GM12878 (cell line): ENCODE measurements around the gene SLC35B4. TPM values are rescaled to one million over a fixed set of nuclear protein-coding genes. Genes with fewer than 3 reads are reported as not detected.

Experiments
- ATAC-seq: fragments of 200-7000 bp; cut with Tn5 transposase; 3 replicates; pipeline ENCODE4 v1.9.1; 2020; ENCODE audit warnings: mild to moderate bottlenecking, moderate library complexity
- BruUV-seq: library from RNA; stranded (reverse); fragments of 400-500 nt; replicated peaks from 2 replicates; lab custom pipeline; 2021; lab: Mats Ljungman, UMichigan
- CTCF ChIA-PET: fragments of 300-600 bp; sonication (Branson Sonifier 250); formaldehyde crosslinking; extraction: SDS; loops from one replicate; lab custom pipeline; 2021; ENCODE audit warnings: inconsistent platforms; lab: Yijun Ruan, JAX
- POLR2A ChIA-PET: fragments of 350-600 bp; formaldehyde crosslinking; extraction: SDS; loops from one replicate; lab custom pipeline; 2021; ENCODE audit warnings: inconsistent platforms; lab: Charles Lee
- RAD21 ChIA-PET: fragments of 300-600 bp; sonication (Branson Sonifier 250); formaldehyde crosslinking; loops from one replicate; lab custom pipeline; 2023; ENCODE audit warnings: antibody characterized with exemption; ENCODE audit not compliant: unreplicated experiment; lab: Charles Lee
- SMC1A ChIA-PET: fragments of 300-600 bp; sonication (Branson Sonifier 250); formaldehyde crosslinking; loops from one replicate; lab custom pipeline; 2023; ENCODE audit not compliant: unreplicated experiment, uncharacterized antibody; lab: Charles Lee
- DNase-seq: peaks from one replicate; pipeline ENCODE4 v3.0.0-alpha.2; 2011; ENCODE audit warnings: low read depth, low spot score
- FAIRE-seq: peaks from 3 replicates; lab custom pipeline; 2011; peaks lifted over from hg19 to GRCh38; lab: Jason Lieb, UNC
- H2AFZ ChIP-seq: 2 replicates; pipeline ENCODE4 v1.6.0; 2011; ENCODE audit warnings: low read depth, low read length, control low read depth; ENCODE audit not compliant: control insufficient read depth
- H3K27ac ChIP-seq: 2 replicates; pipeline ENCODE4 v1.5.1; 2011; ENCODE audit warnings: control low read depth; ENCODE audit not compliant: control insufficient read depth, insufficient read depth
- H3K27me3 ChIP-seq, 2 experiments: replicated peaks in 1 of 2; 2 replicates each; pipeline versions ENCODE4 v1.6.0 to v1.6.1; 2011; ENCODE audit warnings: low read length in 1 of 2; ENCODE audit not compliant: control insufficient read depth in 2 of 2, insufficient read depth in 2 of 2
- H3K36me3 ChIP-seq, 2 experiments: 2 replicates each; pipeline ENCODE4 v1.5.1; 2011; ENCODE audit warnings: low read length in 1 of 2; ENCODE audit not compliant: control insufficient read depth in 2 of 2, insufficient read depth in 2 of 2
- H3K4me1 ChIP-seq: 2 replicates; pipeline ENCODE4 v1.6.1; 2011; ENCODE audit warnings: mild to moderate bottlenecking, low read length, moderate library complexity, mixed read lengths; ENCODE audit not compliant: control insufficient read depth, insufficient read depth
- H3K4me2 ChIP-seq: 2 replicates; pipeline ENCODE4 v1.6.0; 2011; ENCODE audit warnings: control low read depth; ENCODE audit not compliant: control insufficient read depth, insufficient read depth
- H3K4me3 ChIP-seq: fragments of 200-600 bp; sonication (generic); 2 replicates; pipeline ENCODE4 v1.5.1; 2016
- H3K79me2 ChIP-seq: 2 replicates; pipeline ENCODE4 v1.6.0; 2011; ENCODE audit warnings: low read length; ENCODE audit not compliant: control insufficient read depth, insufficient read depth
- H3K9ac ChIP-seq: 2 replicates; pipeline ENCODE4 v1.8.0; 2011; ENCODE audit warnings: low read length, control low read depth, mixed read lengths; ENCODE audit not compliant: control insufficient read depth, insufficient read depth
- H3K9me3 ChIP-seq: replicated peaks from 3 replicates; pipeline ENCODE4 v1.5.1; 2011; ENCODE audit warnings: mild to moderate bottlenecking, low read length; ENCODE audit not compliant: control insufficient read depth, insufficient read depth
- H4K20me1 ChIP-seq: 2 replicates; pipeline ENCODE4 v1.6.0; 2011; ENCODE audit not compliant: control insufficient read depth, insufficient read depth
- BRCA1 ChIP-seq: IDR thresholded peaks from 2 replicates; pipeline ENCODE4 v1.6.1; 2011; ENCODE audit warnings: low read depth, low read length, improper control_type of control experiment
- E4F1 ChIP-seq: fragments of 450-650 bp; IDR thresholded peaks from 2 replicates; pipeline ENCODE4 v1.6.1; 2018; ENCODE audit warnings: borderline replicate concordance, mild to moderate bottlenecking; ENCODE audit not compliant: partially characterized antibody
- FOXM1 ChIP-seq: IDR thresholded peaks from 2 replicates; pipeline ENCODE4 v1.6.1; 2012; ENCODE audit warnings: low read depth, mild to moderate bottlenecking, inconsistent platforms, low read length, moderate library complexity
- HDAC6 ChIP-seq: fragments of 200-600 bp; sonication (generic); IDR thresholded peaks from one replicate; pipeline ENCODE4 v1.8.0; 2017; ENCODE audit warnings: antibody characterized with exemption; ENCODE audit not compliant: unreplicated experiment
- IKZF2 ChIP-seq, 2 experiments: fragments of 450-650 bp; IDR thresholded peaks; 2 replicates each; pipeline ENCODE4 v1.6.1; 2017; ENCODE audit warnings: mild to moderate bottlenecking in 2 of 2, moderate library complexity in 2 of 2
- MXI1 ChIP-seq: fragments of 150-350 bp; IDR thresholded peaks from 2 replicates; pipeline ENCODE4 v1.6.1; 2011; ENCODE audit warnings: low read depth, mild to moderate bottlenecking, inconsistent platforms, low read length, improper control_type of control experiment
- NFYA ChIP-seq: IDR thresholded peaks from 2 replicates; pipeline ENCODE4 v1.6.1; 2011; ENCODE audit warnings: low read depth, mild to moderate bottlenecking, low read length, improper control_type of control experiment, borderline replicate concordance
- NFYB ChIP-seq: IDR thresholded peaks from 2 replicates; pipeline ENCODE4 v1.6.1; 2011; ENCODE audit warnings: low read depth, mild to moderate bottlenecking, low read length, improper control_type of control experiment, moderate library complexity; ENCODE audit not compliant: insufficient read depth
- RAD21 ChIP-seq: IDR thresholded peaks from 2 replicates; pipeline ENCODE4 v1.6.1; 2011; ENCODE audit warnings: mild to moderate bottlenecking, low read depth, low read length, moderate library complexity; ENCODE audit not compliant: insufficient read depth
- RB1 ChIP-seq: fragments of 450-650 bp; formaldehyde crosslinking; IDR thresholded peaks from 2 replicates; pipeline ENCODE4 v1.6.1; 2017; ENCODE audit warnings: mild to moderate bottlenecking, borderline replicate concordance
- SP1 ChIP-seq: IDR thresholded peaks from one replicate; pipeline ENCODE4 v1.6.1; 2011; ENCODE audit warnings: low read depth, low read length
- SREBF2 ChIP-seq: IDR thresholded peaks from 2 replicates; pipeline ENCODE4 v1.6.1; 2012; ENCODE audit warnings: mild to moderate bottlenecking, low read length
- TCF3 ChIP-seq: IDR thresholded peaks from 2 replicates; pipeline ENCODE4 v1.6.1; 2012; ENCODE audit warnings: low read depth, mild to moderate bottlenecking, low read length, borderline replicate concordance; ENCODE audit not compliant: insufficient read depth
- ZSCAN29 ChIP-seq: fragments of 450-650 bp; IDR thresholded peaks from 2 replicates; pipeline ENCODE4 v1.6.1; 2017; ENCODE audit warnings: mild to moderate bottlenecking, moderate library complexity
- WGBS: methylation state at CpG from one replicate; pipeline ENCODE4 v1.1.6; 2016; ENCODE audit warnings: low lambda C conversion rate; ENCODE audit not compliant: insufficient replicate concordance, insufficient coverage; ENCODE audit errors: missing lambda C conversion rate; 5-methylcytosine and 5-hydroxymethylcytosine counted together
- in situ Hi-C: fragments of 300-500 bp; cut with MboI; formaldehyde crosslinking; loops from 9 replicates; pipeline ENCODE4 v1.14.3; 2018; ENCODE audit warnings: mixed read lengths
- intact Hi-C: fragments of 100-400 bp; cut with micrococcal nuclease; formaldehyde crosslinking; loops from one replicate; pipeline ENCODE4 v1.14.2; 2022; ENCODE audit not compliant: unreplicated experiment
- polyA plus RNA-seq, 11 experiments: library from polyadenylated mRNA; depleted of rRNA in 4 of 11; unstranded in 6 of 11; stranded (reverse) in 5 of 11; fragments of >200 nt; fragmentation: Nextera tagmentation in 4 of 11; fragmentation: Illumina TruSeq in 1 of 11; extraction: Ambion mirVana in 4 of 11; extraction: Trizol in 1 of 11; gene quantifications; 1 replicate in 1 of 11; 2 replicates in 10 of 11; pipeline versions ENCODE4 v1.2.1 to v1.2.3, GENCODE V29; 2011 to 2016; ENCODE audit warnings: inconsistent platforms in 2 of 11, missing spikeins in 2 of 11, low read depth in 1 of 11
- total RNA-seq, 4 experiments: library from RNA; depleted of rRNA in 3 of 4; stranded (reverse); fragments of >200 nt in 3 of 4; fragmentation: Illumina TruSeq in 1 of 4; extraction: Trizol in 1 of 4; gene quantifications; 2 replicates each; pipeline versions ENCODE4 v1.2.1 to v1.2.3, GENCODE V29; 2013 to 2021
- TF ChIP-seq, protein P1 (sequence below): fragments of 450-650 bp; IDR thresholded peaks from 2 replicates; pipeline ENCODE4 v1.6.1; 2017; ENCODE audit warnings: borderline replicate concordance

Gene SLC35B4
- total and polyA plus RNA-seq, 10 of the 15 experiments (the other 5 are each of a cell fraction or from before 2014, with no cell fraction given): 3.6 to 23.9 (median 14.0) TPM

GRCh38 chr7:134356421-134356936 is 39.7 kb upstream of the SLC35B4 start (continued):
- no peak for TF ChIP-seq E4F1
- TF ChIP-seq RB1: no peak
- no peak for TF ChIP-seq HDAC6
- TF ChIP-seq IKZF2 (IDR thresholded peaks at IDR 0.05): no peak

- Histone ChIP-seq H3K4me2 (no peak overlapping the region), H3K79me2 (no peaks in the 10 kb centered on the region), H3K9me3 (no peaks in the 10 kb centered on the region), H3K27me3 (no peaks in the 10 kb centered on the region; a peak in 1 of 4 replicates), H2AFZ (no peak overlapping the region), H3K27ac (no peak overlapping the region), H3K4me1 (no peaks in the 10 kb centered on the region), H3K4me3 (no peak overlapping the region), H3K9ac (no peak overlapping the region), H4K20me1 (no peaks in the 10 kb centered on the region), H3K36me3 (no peaks in the 10 kb centered on the region)
- intact Hi-C loops (loop anchor here (10.0 kb wide), 1 partner anchor 211 kb away; no protein-coding TSS in a partner anchor), in situ Hi-C loops (no loop called here)
- ChIA-PET CTCF (interaction anchor here (0.6 to 2.7 kb wide), 3 partner anchors 215 to 755 kb away, joined by 3 to 13 read pairs (median 3); no protein-coding TSS in a partner anchor), POLR2A (interaction anchor here (0.7 kb wide), 1 partner anchor 128 kb away, joined by 3 read pairs; no protein-coding TSS in a partner anchor), RAD21 (no interaction called here), SMC1A (interaction anchor here (0.6 kb wide), 1 partner anchor 63 kb away, joined by 3 read pairs; no protein-coding TSS in a partner anchor)
- FAIRE-seq (no peak), ATAC-seq (no peak), DNase-seq (no peak)
- BruUV-seq: no TSS peak
- 0% methylated on average over 4 of the region's 4 CpGs for WGBS
- TF ChIP-seq TCF3 (no peak), ZSCAN29 (no peak), NFYB (no peak), NFYA (no peak), MXI1 (no peak), BRCA1 (no peak), RAD21 (no peak), SREBF2 (no peak), SP1 (no peak), FOXM1 (no peak)
- TF ChIP-seq, protein P1, sequence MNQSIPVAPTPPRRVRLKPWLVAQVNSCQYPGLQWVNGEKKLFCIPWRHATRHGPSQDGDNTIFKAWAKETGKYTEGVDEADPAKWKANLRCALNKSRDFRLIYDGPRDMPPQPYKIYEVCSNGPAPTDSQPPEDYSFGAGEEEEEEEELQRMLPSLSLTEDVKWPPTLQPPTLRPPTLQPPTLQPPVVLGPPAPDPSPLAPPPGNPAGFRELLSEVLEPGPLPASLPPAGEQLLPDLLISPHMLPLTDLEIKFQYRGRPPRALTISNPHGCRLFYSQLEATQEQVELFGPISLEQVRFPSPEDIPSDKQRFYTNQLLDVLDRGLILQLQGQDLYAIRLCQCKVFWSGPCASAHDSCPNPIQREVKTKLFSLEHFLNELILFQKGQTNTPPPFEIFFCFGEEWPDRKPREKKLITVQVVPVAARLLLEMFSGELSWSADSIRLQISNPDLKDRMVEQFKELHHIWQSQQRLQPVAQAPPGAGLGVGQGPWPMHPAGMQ: no peak
Measured at GRCh38 chr7:134355927-134356326, 39.2 kb upstream of the SLC35B4 start.
